Measurements from ENCODE around the gene PPT1. TPM values are rescaled to one million over a fixed set of nuclear protein-coding genes. Genes with fewer than 3 reads are reported as not detected.

PPT1 gene
- total and polyA plus RNA-seq, 12 donors = 31.5 to 71.3 (median 37.1) TPM

DNA sequence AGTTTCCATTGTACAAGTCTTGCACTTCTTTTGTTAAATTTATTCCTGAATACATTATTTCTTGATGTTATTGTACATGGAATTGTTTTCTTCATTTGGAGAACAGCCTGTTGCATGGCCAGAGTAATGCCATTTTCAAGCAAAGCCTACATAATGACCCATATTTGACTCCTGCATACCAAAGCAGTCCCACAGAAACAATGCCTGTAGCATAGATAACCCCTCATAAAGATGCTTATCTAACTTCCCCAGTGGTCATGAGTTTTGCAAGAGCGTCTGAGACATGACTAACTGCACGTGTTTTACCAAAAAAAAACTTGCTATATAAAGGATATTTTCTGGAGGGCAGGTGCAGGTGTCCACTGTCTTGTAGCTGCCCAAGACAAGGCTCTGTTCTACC, 33.8 kb upstream of the PPT1 start:
- 37 to 56% methylated on average over 2 of the region's 2 CpGs for WGBS, 2 donors
- Histone ChIP-seq H3K4me1 (peaks cover 0 to 7% (median 0%) of the 10 kb centered on the region in 9 donors), H3K27ac (no peak overlapping the region), H3K9me3 (peaks cover 0 to 7% (median 0%) of the 10 kb centered on the region in 11 donors), H3K36me3 (no peaks in the 10 kb centered on the region), H3K27me3 (peaks cover 0 to 83% (median 51%) of the 10 kb centered on the region in 7 donors), H3K4me3 (no peak overlapping the region)
- TF ChIP-seq CTCF (IDR thresholded peaks at IDR 0.05) = no peak
- ATAC-seq = no peak
- no peak for DNase-seq
- intact Hi-C loops (cut with DNase I) = no loop called here

DNA sequence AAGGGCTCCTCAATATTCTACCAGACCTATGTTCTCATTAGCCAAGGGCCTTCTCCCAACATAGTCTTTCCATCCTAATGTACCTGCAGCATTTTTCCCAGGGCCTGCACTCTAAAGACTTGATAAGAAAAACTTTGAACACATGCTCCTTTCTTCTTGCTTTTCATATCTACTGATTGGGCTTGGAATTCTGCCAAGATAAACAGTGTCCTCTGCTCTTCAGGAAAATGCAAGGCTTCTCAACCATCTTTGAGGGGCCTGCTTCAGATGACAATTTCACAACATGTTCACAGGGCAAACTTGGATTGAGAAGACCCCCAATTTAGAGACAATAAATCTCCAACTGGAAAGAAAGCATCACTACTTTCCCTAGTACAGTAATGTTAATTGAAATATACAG, 25.8 kb upstream of the PPT1 start:
- H3K27me3 ChIP-seq = peaks cover 0 to 41% (median 6%) of the 10 kb centered on the region in 7 donors
- H3K4me1 ChIP-seq = no peaks in the 10 kb centered on the region
- DNase-seq (no peak), ATAC-seq (no peak)
- H3K27ac ChIP-seq = no peak overlapping the region
- H3K9me3 ChIP-seq = no peaks in the 10 kb centered on the region
- H3K4me3 ChIP-seq = no peak overlapping the region
- intact Hi-C loops (cut with DNase I) = no loop called here
- no peaks in the 10 kb centered on the region for H3K36me3 ChIP-seq
- TF ChIP-seq CTCF (IDR thresholded peaks at IDR 0.05) = no peak

GRCh38 chr1:40120128-40120527, 23.1 kb upstream of the PPT1 start:
- Histone ChIP-seq H3K9me3 (no peaks in the 10 kb centered on the region), H3K36me3 (no peaks in the 10 kb centered on the region), H3K4me1 (no peaks in the 10 kb centered on the region), H3K4me3 (no peak overlapping the region), H3K27ac (no peak overlapping the region), H3K27me3 (peaks cover 0 to 37% (median 11%) of the 10 kb centered on the region in 7 donors)
- ATAC-seq = no peak
- WGBS, 2 donors = 86 to 87% methylated on average over 7 of the region's 7 CpGs
- TF ChIP-seq CTCF (IDR thresholded peaks at IDR 0.05) = no peak
- intact Hi-C loops (cut with DNase I) = no loop called here
- no peak for DNase-seq

DNA sequence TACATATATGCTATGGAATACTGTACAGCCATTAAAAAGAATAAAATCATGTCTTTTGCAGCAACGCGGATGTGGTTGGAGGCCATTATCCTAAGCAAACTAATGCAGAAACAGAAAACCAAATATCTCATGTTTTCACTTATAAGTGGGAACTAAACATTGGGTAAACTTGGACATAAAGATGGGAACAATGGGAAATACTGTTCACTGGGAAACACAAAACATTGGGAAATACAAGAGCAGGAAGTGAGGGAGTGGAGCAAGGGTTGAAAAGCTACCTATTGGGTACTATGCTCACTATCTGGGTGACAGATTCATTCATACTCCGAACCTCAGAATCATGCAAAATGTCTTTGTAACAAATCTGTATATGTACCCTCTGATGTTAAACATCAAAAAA, 17.3 kb upstream of the PPT1 start:
- peaks cover 0 to 49% (median 16%) of the 10 kb centered on the region in 7 donors for H3K27me3 ChIP-seq
- peaks cover 0 to 24% (median 6%) of the 10 kb centered on the region in 11 donors for H3K9me3 ChIP-seq
- H3K4me3 ChIP-seq = no peak overlapping the region
- no peaks in the 10 kb centered on the region for H3K36me3 ChIP-seq
- ATAC-seq (no peak), DNase-seq (no peak)
- intact Hi-C loops (cut with DNase I) = no loop called here
- 86 to 87% methylated on average over 3 of the region's 3 CpGs for WGBS, 2 donors
- H3K4me1 ChIP-seq = no peaks in the 10 kb centered on the region
- no peak for TF ChIP-seq CTCF (IDR thresholded peaks at IDR 0.05)
- H3K27ac ChIP-seq = no peak overlapping the region
